Retinal pigment epithelial cell (primary cell): Measurements from ENCODE around the gene IRF8.

ENCODE experiments used
- DNase-seq: peaks from one replicate; pipeline ENCODE4 v3.0.0-alpha.2; 2010; ENCODE audit warnings: low read depth
- H3K4me3 ChIP-seq: 2 replicates; pipeline ENCODE4 v1.5.1; 2011; ENCODE audit warnings: mild to moderate bottlenecking, low read length, control low read depth, moderate library complexity
- CTCF ChIP-seq: conservative IDR thresholded peaks from 2 replicates; pipeline ENCODE4 v1.5.1; 2011; ENCODE audit warnings: low read depth, low read length, control low read depth, inconsistent platforms

The IRF8 gene

GRCh38 chr16:85892760-85893159 is 6.2 kb upstream of the IRF8 start:
- H3K4me3 ChIP-seq, result no peak overlapping the region
- no peak for DNase-seq
- TF ChIP-seq CTCF, result no peak

- TF ChIP-seq CTCF, result no peak
- no peak overlapping the region for H3K4me3 ChIP-seq
- no peak for DNase-seq
These were observed 4.7 kb upstream of the IRF8 start for GRCh38 chr16:85894266-85894665.

GRCh38 chr16:85897382-85897781 is 1.6 kb upstream of the IRF8 start:
- no peak for DNase-seq
- H3K4me3 ChIP-seq, result no peak overlapping the region
- no peak for TF ChIP-seq CTCF

- no peak for TF ChIP-seq CTCF
- no peak overlapping the region for H3K4me3 ChIP-seq
- no peak for DNase-seq
These were observed 482 bp downstream of the IRF8 start for GRCh38 chr16:85899444-85899843.

GRCh38 chr16:85900027-85900792 is 1.2 kb downstream of the IRF8 start:
- no peak overlapping the region for H3K4me3 ChIP-seq
- no peak for TF ChIP-seq CTCF
- DNase-seq, result no peak

GRCh38 chr16:85901110-85901509 is 2.1 kb downstream of the IRF8 start:
- DNase-seq, result no peak
- H3K4me3 ChIP-seq, result no peak overlapping the region
- no peak for TF ChIP-seq CTCF

- no peak for TF ChIP-seq CTCF
- no peak overlapping the region for H3K4me3 ChIP-seq
- no peak for DNase-seq
These were observed 2.9 kb downstream of the IRF8 start for GRCh38 chr16:85901773-85902365.
